ENCODE measurements around the gene GABBR2.

DNA sequence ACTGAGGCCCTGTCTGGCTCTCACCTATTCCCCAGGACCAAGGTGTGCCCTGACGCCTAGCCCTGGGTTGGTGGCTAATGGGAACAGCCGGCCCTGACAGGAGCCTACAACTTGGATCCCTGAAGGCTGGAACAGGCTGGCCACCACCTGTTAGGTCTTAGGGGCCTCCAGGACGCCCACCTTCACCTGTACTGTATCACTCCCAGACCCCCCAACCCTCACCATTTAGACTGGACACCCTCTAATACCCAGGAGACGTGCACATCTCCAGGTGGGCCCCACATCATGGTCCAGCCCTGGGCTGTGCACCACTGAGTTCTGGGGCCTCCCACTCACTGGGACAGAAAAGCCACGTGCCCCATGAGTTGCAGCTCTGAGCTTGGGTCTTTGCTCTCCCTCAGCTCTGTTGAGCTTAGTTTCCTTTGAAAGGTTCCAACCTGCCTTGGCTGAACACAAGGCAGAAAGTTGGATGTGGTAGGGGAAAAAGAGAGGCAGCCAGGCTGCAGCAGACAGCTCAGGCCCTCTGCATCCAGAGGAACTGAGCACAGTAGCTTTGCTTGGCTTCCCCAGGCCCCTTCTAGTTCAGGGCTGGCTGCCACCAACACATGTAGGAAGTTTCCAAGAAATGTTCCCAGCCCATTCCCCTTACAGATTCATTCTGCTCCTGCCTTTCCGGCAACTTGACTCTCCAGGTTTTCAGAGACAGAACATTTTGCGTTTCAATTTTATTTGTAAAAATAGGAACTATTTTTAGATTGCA lies 336.5 kb downstream of the GABBR2 start:
- TF ChIP-seq, protein P1, sequence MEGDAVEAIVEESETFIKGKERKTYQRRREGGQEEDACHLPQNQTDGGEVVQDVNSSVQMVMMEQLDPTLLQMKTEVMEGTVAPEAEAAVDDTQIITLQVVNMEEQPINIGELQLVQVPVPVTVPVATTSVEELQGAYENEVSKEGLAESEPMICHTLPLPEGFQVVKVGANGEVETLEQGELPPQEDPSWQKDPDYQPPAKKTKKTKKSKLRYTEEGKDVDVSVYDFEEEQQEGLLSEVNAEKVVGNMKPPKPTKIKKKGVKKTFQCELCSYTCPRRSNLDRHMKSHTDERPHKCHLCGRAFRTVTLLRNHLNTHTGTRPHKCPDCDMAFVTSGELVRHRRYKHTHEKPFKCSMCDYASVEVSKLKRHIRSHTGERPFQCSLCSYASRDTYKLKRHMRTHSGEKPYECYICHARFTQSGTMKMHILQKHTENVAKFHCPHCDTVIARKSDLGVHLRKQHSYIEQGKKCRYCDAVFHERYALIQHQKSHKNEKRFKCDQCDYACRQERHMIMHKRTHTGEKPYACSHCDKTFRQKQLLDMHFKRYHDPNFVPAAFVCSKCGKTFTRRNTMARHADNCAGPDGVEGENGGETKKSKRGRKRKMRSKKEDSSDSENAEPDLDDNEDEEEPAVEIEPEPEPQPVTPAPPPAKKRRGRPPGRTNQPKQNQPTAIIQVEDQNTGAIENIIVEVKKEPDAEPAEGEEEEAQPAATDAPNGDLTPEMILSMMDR (conservative IDR thresholded peaks at IDR 0.05; ENCODE audit: low read length) = no peak
- TF ChIP-seq EZH2phosphoT487 (IDR thresholded peaks at IDR 0.05; ENCODE audit: borderline replicate concordance, low read depth, low read length) = no peak
